ENCODE results near the gene DST.
A peak's percentile ranks its signal among the peaks of the same experiment; 100 is the strongest.

The DST gene

GRCh38 chr6:56556751-56557540 lies 85.7 kb downstream of the DST start:
- Histone ChIP-seq H3K4me1 (peaks cover 19% of the 10 kb centered on the region), H3K36me3 (peaks cover 14% of the 10 kb centered on the region), H3K9me3 (no peaks in the 10 kb centered on the region), H3K4me3 (ENCODE audit: low read depth, low read length) (no peak overlapping the region), H3K27me3 (no peaks in the 10 kb centered on the region)
- TF ChIP-seq, protein P1, sequence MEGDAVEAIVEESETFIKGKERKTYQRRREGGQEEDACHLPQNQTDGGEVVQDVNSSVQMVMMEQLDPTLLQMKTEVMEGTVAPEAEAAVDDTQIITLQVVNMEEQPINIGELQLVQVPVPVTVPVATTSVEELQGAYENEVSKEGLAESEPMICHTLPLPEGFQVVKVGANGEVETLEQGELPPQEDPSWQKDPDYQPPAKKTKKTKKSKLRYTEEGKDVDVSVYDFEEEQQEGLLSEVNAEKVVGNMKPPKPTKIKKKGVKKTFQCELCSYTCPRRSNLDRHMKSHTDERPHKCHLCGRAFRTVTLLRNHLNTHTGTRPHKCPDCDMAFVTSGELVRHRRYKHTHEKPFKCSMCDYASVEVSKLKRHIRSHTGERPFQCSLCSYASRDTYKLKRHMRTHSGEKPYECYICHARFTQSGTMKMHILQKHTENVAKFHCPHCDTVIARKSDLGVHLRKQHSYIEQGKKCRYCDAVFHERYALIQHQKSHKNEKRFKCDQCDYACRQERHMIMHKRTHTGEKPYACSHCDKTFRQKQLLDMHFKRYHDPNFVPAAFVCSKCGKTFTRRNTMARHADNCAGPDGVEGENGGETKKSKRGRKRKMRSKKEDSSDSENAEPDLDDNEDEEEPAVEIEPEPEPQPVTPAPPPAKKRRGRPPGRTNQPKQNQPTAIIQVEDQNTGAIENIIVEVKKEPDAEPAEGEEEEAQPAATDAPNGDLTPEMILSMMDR (IDR thresholded peaks at IDR 0.05; ENCODE audit: low read depth, low read length), result no peak
- DNase-seq, result no peak

DNA sequence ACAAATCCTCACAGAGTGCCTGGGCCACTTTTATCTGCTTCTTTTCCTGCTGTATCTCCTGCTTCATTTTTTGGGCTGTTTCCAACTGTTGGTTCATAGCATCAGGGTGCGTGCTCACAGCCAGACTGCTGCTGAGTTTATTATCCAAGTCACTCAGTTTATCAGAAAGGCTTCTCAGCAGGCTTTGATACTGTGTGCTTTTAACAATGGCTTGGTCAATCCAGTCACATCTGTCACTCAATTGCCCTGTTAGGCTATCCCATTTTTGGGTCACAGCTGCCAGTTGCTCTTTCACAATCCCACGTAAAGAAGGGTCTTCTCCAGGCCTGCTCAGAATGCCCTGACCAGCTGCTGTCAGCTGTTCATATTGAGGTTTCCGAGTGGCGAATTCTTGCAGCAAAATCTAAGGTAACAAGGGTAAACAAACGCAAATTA lies 87.2 kb downstream of the DST start:
- TF ChIP-seq, protein P1 (IDR thresholded peaks at IDR 0.05; ENCODE audit: low read depth, low read length), result no peak
- DNase-seq, result peak; percentile 52
- peaks cover 10% of the 10 kb centered on the region; the same call in 1 of the 2 replicates for H3K36me3 ChIP-seq
- no peaks in the 10 kb centered on the region for H3K9me3 ChIP-seq
- no peak overlapping the region for H3K4me3 ChIP-seq (ENCODE audit: low read depth, low read length)
- peaks cover 34% of the 10 kb centered on the region for H3K4me1 ChIP-seq
- H3K27me3 ChIP-seq, result no peaks in the 10 kb centered on the region

DNA sequence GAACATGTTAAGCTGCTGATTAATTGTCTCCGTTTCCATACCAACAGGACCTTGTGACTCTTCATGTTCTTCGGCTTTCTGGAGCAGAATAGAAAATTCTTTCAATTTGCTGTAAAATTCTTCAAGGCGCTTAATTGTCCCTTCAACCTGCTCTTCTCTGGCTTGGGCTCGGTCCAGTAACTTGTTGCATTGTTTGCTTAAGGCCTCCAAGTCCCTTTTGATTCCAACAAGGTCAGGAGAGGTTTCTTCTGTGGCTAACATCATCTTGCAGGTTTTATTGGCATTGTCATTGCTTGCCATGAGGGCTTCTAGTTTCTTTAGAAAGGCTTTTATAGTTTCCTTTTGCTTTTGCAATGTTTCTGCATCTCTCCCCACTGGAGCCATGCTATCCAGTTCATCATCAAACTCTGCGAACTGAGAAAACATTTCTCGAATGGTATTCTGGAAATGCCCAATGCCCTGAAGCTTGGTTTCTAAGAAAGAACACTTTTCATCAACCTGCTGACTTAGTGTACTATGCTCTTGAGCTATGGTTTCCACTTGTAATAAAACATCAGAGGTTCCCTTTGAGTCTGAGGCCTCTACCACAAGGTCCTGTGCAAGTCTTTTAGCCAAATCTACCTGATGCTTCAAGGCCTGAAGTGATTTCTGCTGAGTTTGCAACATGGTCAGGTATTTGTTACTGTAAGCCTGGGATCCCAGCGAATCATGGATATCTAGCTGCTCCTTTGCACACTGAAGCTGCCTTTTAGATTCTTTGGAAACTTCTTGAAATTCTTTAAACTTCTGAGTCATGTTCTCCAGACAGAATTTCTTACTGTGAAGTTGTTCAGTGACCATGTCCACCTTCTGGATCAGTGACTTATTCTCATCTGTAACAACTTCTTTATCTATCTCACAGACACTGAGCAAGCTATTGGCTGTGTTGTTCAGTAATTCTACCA lies 90.2 kb downstream of the DST start:
- H3K4me1 ChIP-seq, result peaks cover 38% of the 10 kb centered on the region
- no peaks in the 10 kb centered on the region for H3K9me3 ChIP-seq
- TF ChIP-seq, protein P1 (IDR thresholded peaks at IDR 0.05; ENCODE audit: low read depth, low read length), result no peak
- H3K36me3 ChIP-seq, result peaks cover 6% of the 10 kb centered on the region; the same call in 1 of the 2 replicates
- no peak for DNase-seq
- H3K27me3 ChIP-seq, result no peaks in the 10 kb centered on the region
- no peak overlapping the region for H3K4me3 ChIP-seq (ENCODE audit: low read depth, low read length)

- no peaks in the 10 kb centered on the region for H3K27me3 ChIP-seq
- peaks cover 32% of the 10 kb centered on the region for H3K4me1 ChIP-seq
- peak; percentile 66 for DNase-seq
- H3K9me3 ChIP-seq, result no peaks in the 10 kb centered on the region
- TF ChIP-seq, protein P1 (IDR thresholded peaks at IDR 0.05; ENCODE audit: low read depth, low read length), result no peak
- H3K36me3 ChIP-seq, result peaks cover 6% of the 10 kb centered on the region; the same call in 1 of the 2 replicates
- no peak overlapping the region for H3K4me3 ChIP-seq (ENCODE audit: low read depth, low read length)
These were observed 91.1 kb downstream of the DST start for GRCh38 chr6:56551409-56552120.

GRCh38 chr6:56550301-56550700 lies 92.4 kb downstream of the DST start:
- peaks cover 25% of the 10 kb centered on the region for H3K4me1 ChIP-seq
- TF ChIP-seq, protein P1 (IDR thresholded peaks at IDR 0.05; ENCODE audit: low read depth, low read length), result no peak
- no peak overlapping the region for H3K4me3 ChIP-seq (ENCODE audit: low read depth, low read length)
- DNase-seq, result no peak
- H3K9me3 ChIP-seq, result no peaks in the 10 kb centered on the region
- H3K27me3 ChIP-seq, result no peaks in the 10 kb centered on the region
- peaks cover 6% of the 10 kb centered on the region; the same call in 1 of the 2 replicates for H3K36me3 ChIP-seq
